Testis (tissue), 2 donors: ENCODE results near the gene NEK11.

Experiments
- POLR2A ChIP-seq: fragments of 450-650 bp; IDR thresholded peaks from one replicate; pipeline ENCODE4 v1.6.1; 2017; ENCODE audit warnings: antibody characterized with exemption, mild to moderate bottlenecking, moderate library complexity
- TF ChIP-seq, protein P1 (sequence below), 3 experiments: fragments of 450-650 bp in 2 of 3; fragments of 200-600 bp in 1 of 3; sonication (generic) in 1 of 3; IDR thresholded peaks; one replicate each; pipeline ENCODE4 v1.5.1; 2016 to 2019; ENCODE audit warnings: antibody characterized with exemption in 3 of 3, mild to moderate bottlenecking in 2 of 3, moderate library complexity in 1 of 3

DNA sequence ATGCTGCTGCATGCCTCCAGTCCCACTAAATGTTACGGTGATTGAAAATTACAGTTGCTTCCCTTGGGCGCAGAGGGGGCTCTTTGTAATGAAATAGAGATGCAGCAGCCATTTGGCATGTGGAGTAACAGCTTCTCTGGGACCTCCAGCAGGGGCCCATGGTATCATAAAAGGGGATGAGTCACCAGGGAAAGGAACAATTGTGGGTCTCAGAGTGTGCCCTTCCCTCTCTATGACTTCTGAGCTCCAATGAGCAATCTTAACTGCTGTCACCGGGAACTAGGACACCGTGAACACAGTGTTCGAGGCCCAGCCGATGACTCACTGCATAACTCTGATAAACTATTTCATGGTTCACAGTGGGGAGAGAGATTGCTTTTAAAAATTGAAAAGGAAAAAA, 190.1 kb downstream of the NEK11 start:
- TF ChIP-seq, protein P1, sequence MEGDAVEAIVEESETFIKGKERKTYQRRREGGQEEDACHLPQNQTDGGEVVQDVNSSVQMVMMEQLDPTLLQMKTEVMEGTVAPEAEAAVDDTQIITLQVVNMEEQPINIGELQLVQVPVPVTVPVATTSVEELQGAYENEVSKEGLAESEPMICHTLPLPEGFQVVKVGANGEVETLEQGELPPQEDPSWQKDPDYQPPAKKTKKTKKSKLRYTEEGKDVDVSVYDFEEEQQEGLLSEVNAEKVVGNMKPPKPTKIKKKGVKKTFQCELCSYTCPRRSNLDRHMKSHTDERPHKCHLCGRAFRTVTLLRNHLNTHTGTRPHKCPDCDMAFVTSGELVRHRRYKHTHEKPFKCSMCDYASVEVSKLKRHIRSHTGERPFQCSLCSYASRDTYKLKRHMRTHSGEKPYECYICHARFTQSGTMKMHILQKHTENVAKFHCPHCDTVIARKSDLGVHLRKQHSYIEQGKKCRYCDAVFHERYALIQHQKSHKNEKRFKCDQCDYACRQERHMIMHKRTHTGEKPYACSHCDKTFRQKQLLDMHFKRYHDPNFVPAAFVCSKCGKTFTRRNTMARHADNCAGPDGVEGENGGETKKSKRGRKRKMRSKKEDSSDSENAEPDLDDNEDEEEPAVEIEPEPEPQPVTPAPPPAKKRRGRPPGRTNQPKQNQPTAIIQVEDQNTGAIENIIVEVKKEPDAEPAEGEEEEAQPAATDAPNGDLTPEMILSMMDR (IDR thresholded peaks at IDR 0.05) = no peak
- TF ChIP-seq POLR2A = no peak
